ENCODE measurements around the gene COBL.

COBL gene

GRCh38 chr7:51189777-51190176 lies 126.8 kb downstream of the COBL start:
- no peak for DNase-seq (ENCODE audit: low read depth)
- no peak for TF ChIP-seq CTCF (IDR thresholded peaks at IDR 0.05; ENCODE audit: low read length, missing control alignments)
- H3K4me3 ChIP-seq (replicated peaks; ENCODE audit: low read depth, low read length): no peak overlapping the region

GRCh38 chr7:51188987-51189386 lies 127.6 kb downstream of the COBL start:
- no peak for DNase-seq (ENCODE audit: low read depth)
- no peak overlapping the region for H3K4me3 ChIP-seq (replicated peaks; ENCODE audit: low read depth, low read length)
- TF ChIP-seq CTCF (IDR thresholded peaks at IDR 0.05; ENCODE audit: low read length, missing control alignments): no peak

- TF ChIP-seq CTCF (IDR thresholded peaks at IDR 0.05; ENCODE audit: low read length, missing control alignments): no peak
- DNase-seq (ENCODE audit: low read depth): no peak
- H3K4me3 ChIP-seq (replicated peaks; ENCODE audit: low read depth, low read length): no peak overlapping the region
Measured at GRCh38 chr7:51187941-51188340, 128.7 kb downstream of the COBL start.

GRCh38 chr7:51186531-51186930 lies 130.1 kb downstream of the COBL start:
- no peak for DNase-seq (ENCODE audit: low read depth)
- H3K4me3 ChIP-seq (replicated peaks; ENCODE audit: low read depth, low read length): no peak overlapping the region
- no peak for TF ChIP-seq CTCF (IDR thresholded peaks at IDR 0.05; ENCODE audit: low read length, missing control alignments)

- TF ChIP-seq CTCF (IDR thresholded peaks at IDR 0.05; ENCODE audit: low read length, missing control alignments): no peak
- no peak for DNase-seq (ENCODE audit: low read depth)
- H3K4me3 ChIP-seq (replicated peaks; ENCODE audit: low read depth, low read length): no peak overlapping the region
Measured at GRCh38 chr7:51182636-51183166, 133.9 kb downstream of the COBL start.

- no peak for DNase-seq (ENCODE audit: low read depth)
- no peak for TF ChIP-seq CTCF (IDR thresholded peaks at IDR 0.05; ENCODE audit: low read length, missing control alignments)
- no peak overlapping the region for H3K4me3 ChIP-seq (replicated peaks; ENCODE audit: low read depth, low read length)
Measured at GRCh38 chr7:51180092-51180491, 136.5 kb downstream of the COBL start.

GRCh38 chr7:51175992-51176388 lies 140.6 kb downstream of the COBL start:
- no peak for DNase-seq (ENCODE audit: low read depth)
- no peak overlapping the region for H3K4me3 ChIP-seq (replicated peaks; ENCODE audit: low read depth, low read length)
- TF ChIP-seq CTCF (IDR thresholded peaks at IDR 0.05; ENCODE audit: low read length, missing control alignments): no peak

Data from fibroblast of pulmonary artery (primary cell).